ENCODE results near the gene ZP2.

ZP2 gene

GRCh38 chr16:21228361-21228872 lies 17.0 kb upstream of the ZP2 start:
- Mint-ChIP-seq H3K27me3 (peaks cover 76 to 81% of the 10 kb centered on the region in 2 donors), H3K36me3 (ENCODE audit: insufficient read depth) (no peaks in the 10 kb centered on the region), H3K4me1 (ENCODE audit: low read depth in 2 of 2) (no peaks in the 10 kb centered on the region), H3K9me3 (no peaks in the 10 kb centered on the region), H3K27ac (no peak overlapping the region), H3K4me3 (no peak overlapping the region)
- DNase-seq (no peak), ATAC-seq (replicated peaks) (no peak)

- no peak overlapping the region for H3K27ac Mint-ChIP-seq
- DNase-seq (no peak), ATAC-seq (replicated peaks) (no peak)
- no peak overlapping the region for H3K4me3 Mint-ChIP-seq
- H3K36me3 Mint-ChIP-seq (ENCODE audit: insufficient read depth): no peaks in the 10 kb centered on the region
- H3K9me3 Mint-ChIP-seq: no peaks in the 10 kb centered on the region
- peaks cover 74 to 81% of the 10 kb centered on the region in 2 donors for H3K27me3 Mint-ChIP-seq
- H3K4me1 Mint-ChIP-seq (ENCODE audit: low read depth in 2 of 2): no peaks in the 10 kb centered on the region
Measured at GRCh38 chr16:21227866-21228265, 16.5 kb upstream of the ZP2 start.

- Mint-ChIP-seq H3K4me1 (ENCODE audit: low read depth in 2 of 2) (no peaks in the 10 kb centered on the region), H3K27me3 (peaks cover 73 to 87% of the 10 kb centered on the region in 2 donors), H3K36me3 (ENCODE audit: insufficient read depth) (no peaks in the 10 kb centered on the region), H3K27ac (no peak overlapping the region), H3K4me3 (no peak overlapping the region), H3K9me3 (no peaks in the 10 kb centered on the region)
- ATAC-seq (replicated peaks): no peak
- no peak for DNase-seq
Measured at GRCh38 chr16:21226749-21227148, 15.4 kb upstream of the ZP2 start.

- no peaks in the 10 kb centered on the region for H3K36me3 Mint-ChIP-seq (ENCODE audit: insufficient read depth)
- no peaks in the 10 kb centered on the region for H3K4me1 Mint-ChIP-seq (ENCODE audit: low read depth in 2 of 2)
- H3K27ac Mint-ChIP-seq: no peak overlapping the region
- H3K27me3 Mint-ChIP-seq: peaks cover 73 to 91% of the 10 kb centered on the region in 2 donors
- no peaks in the 10 kb centered on the region for H3K9me3 Mint-ChIP-seq
- ATAC-seq (replicated peaks) (no peak), DNase-seq (no peak)
- H3K4me3 Mint-ChIP-seq: no peak overlapping the region
Measured at GRCh38 chr16:21224800-21225199, 13.4 kb upstream of the ZP2 start.

GRCh38 chr16:21223787-21224186 lies 12.4 kb upstream of the ZP2 start:
- no peak for DNase-seq
- Mint-ChIP-seq H3K9me3 (no peaks in the 10 kb centered on the region), H3K4me1 (ENCODE audit: low read depth in 2 of 2) (no peaks in the 10 kb centered on the region), H3K27me3 (peaks cover 72 to 85% of the 10 kb centered on the region in 2 donors), H3K4me3 (no peak overlapping the region), H3K36me3 (ENCODE audit: insufficient read depth) (no peaks in the 10 kb centered on the region), H3K27ac (no peak overlapping the region)
- no peak for ATAC-seq (replicated peaks)

GRCh38 chr16:21222495-21223337 lies 11.3 kb upstream of the ZP2 start:
- DNase-seq: no peak
- H3K4me3 Mint-ChIP-seq: no peak overlapping the region
- peaks cover 66 to 85% of the 10 kb centered on the region in 2 donors for H3K27me3 Mint-ChIP-seq
- H3K4me1 Mint-ChIP-seq (ENCODE audit: low read depth in 2 of 2): no peaks in the 10 kb centered on the region
- no peak for ATAC-seq (replicated peaks)
- H3K36me3 Mint-ChIP-seq (ENCODE audit: insufficient read depth): no peaks in the 10 kb centered on the region
- H3K9me3 Mint-ChIP-seq: no peaks in the 10 kb centered on the region
- no peak overlapping the region for H3K27ac Mint-ChIP-seq

- H3K36me3 Mint-ChIP-seq (ENCODE audit: insufficient read depth): no peaks in the 10 kb centered on the region
- ATAC-seq (replicated peaks) (no peak), DNase-seq (no peak)
- no peak overlapping the region for H3K4me3 Mint-ChIP-seq
- no peak overlapping the region for H3K27ac Mint-ChIP-seq
- peaks cover 58 to 86% of the 10 kb centered on the region in 2 donors for H3K27me3 Mint-ChIP-seq
- no peaks in the 10 kb centered on the region for H3K4me1 Mint-ChIP-seq (ENCODE audit: low read depth in 2 of 2)
- H3K9me3 Mint-ChIP-seq: no peaks in the 10 kb centered on the region
Measured at GRCh38 chr16:21219551-21219950, 8.2 kb upstream of the ZP2 start.

GRCh38 chr16:21218153-21218552 lies 6.8 kb upstream of the ZP2 start:
- no peak for ATAC-seq (replicated peaks)
- Mint-ChIP-seq H3K27me3 (peaks cover 58 to 84% of the 10 kb centered on the region in 2 donors), H3K36me3 (ENCODE audit: insufficient read depth) (no peaks in the 10 kb centered on the region), H3K9me3 (no peaks in the 10 kb centered on the region), H3K4me1 (ENCODE audit: low read depth in 2 of 2) (no peaks in the 10 kb centered on the region), H3K4me3 (no peak overlapping the region), H3K27ac (no peak overlapping the region)
- no peak for DNase-seq

GRCh38 chr16:21217121-21217520 lies 5.7 kb upstream of the ZP2 start:
- H3K4me3 Mint-ChIP-seq: no peak overlapping the region
- no peaks in the 10 kb centered on the region for H3K9me3 Mint-ChIP-seq
- ATAC-seq (replicated peaks): no peak
- no peaks in the 10 kb centered on the region for H3K4me1 Mint-ChIP-seq (ENCODE audit: low read depth in 2 of 2)
- peaks cover 53 to 84% of the 10 kb centered on the region in 2 donors for H3K27me3 Mint-ChIP-seq
- no peaks in the 10 kb centered on the region for H3K36me3 Mint-ChIP-seq (ENCODE audit: insufficient read depth)
- DNase-seq: no peak
- H3K27ac Mint-ChIP-seq: no peak overlapping the region

- no peak for ATAC-seq (replicated peaks)
- Mint-ChIP-seq H3K27ac (no peak overlapping the region), H3K9me3 (no peaks in the 10 kb centered on the region)
Measured at GRCh38 chr16:21214086-21214485, 2.7 kb upstream of the ZP2 start.

GRCh38 chr16:21208446-21209230 lies 2.7 kb downstream of the ZP2 start:
- H3K9me3 Mint-ChIP-seq: no peaks in the 10 kb centered on the region
- no peak overlapping the region for H3K27ac Mint-ChIP-seq
- H3K4me1 Mint-ChIP-seq (ENCODE audit: low read depth in 2 of 2): no peaks in the 10 kb centered on the region
- no peak overlapping the region for H3K4me3 Mint-ChIP-seq
- DNase-seq (no peak), ATAC-seq (replicated peaks) (no peak)
- H3K36me3 Mint-ChIP-seq (ENCODE audit: insufficient read depth): no peaks in the 10 kb centered on the region
- peaks cover 33 to 72% of the 10 kb centered on the region in 2 donors for H3K27me3 Mint-ChIP-seq

More at GRCh38 chr16:21214086-21214485, 2.7 kb upstream of the ZP2 start:
- no peaks in the 10 kb centered on the region for H3K4me1 Mint-ChIP-seq (ENCODE audit: low read depth in 2 of 2)
- DNase-seq: no peak
- no peaks in the 10 kb centered on the region for H3K36me3 Mint-ChIP-seq (ENCODE audit: insufficient read depth)
- H3K27me3 Mint-ChIP-seq: peaks cover 53 to 90% of the 10 kb centered on the region in 2 donors
- H3K4me3 Mint-ChIP-seq: no peak overlapping the region

GRCh38 chr16:21206550-21206949 lies 4.8 kb downstream of the ZP2 start:
- DNase-seq (no peak), ATAC-seq (replicated peaks) (no peak)
- Mint-ChIP-seq H3K4me1 (ENCODE audit: low read depth in 2 of 2) (no peaks in the 10 kb centered on the region), H3K27ac (no peak overlapping the region), H3K27me3 (peaks cover 21 to 63% of the 10 kb centered on the region in 2 donors), H3K9me3 (no peaks in the 10 kb centered on the region), H3K4me3 (no peak overlapping the region), H3K36me3 (ENCODE audit: insufficient read depth) (no peaks in the 10 kb centered on the region)

GRCh38 chr16:21205303-21205702 lies 6.1 kb downstream of the ZP2 start:
- Mint-ChIP-seq H3K9me3 (no peaks in the 10 kb centered on the region), H3K4me3 (no peak overlapping the region), H3K36me3 (ENCODE audit: insufficient read depth) (no peaks in the 10 kb centered on the region), H3K4me1 (ENCODE audit: low read depth in 2 of 2) (no peaks in the 10 kb centered on the region), H3K27ac (no peak overlapping the region), H3K27me3 (peaks cover 18 to 63% of the 10 kb centered on the region in 2 donors)
- DNase-seq (no peak), ATAC-seq (replicated peaks) (no peak)

All from effector memory CD8-positive, alpha-beta T cell (primary cell).